ENCODE data around the gene FAM20A. TPM values are rescaled to one million over a fixed set of nuclear protein-coding genes. Genes with fewer than 3 reads are reported as not detected.

The FAM20A gene
- total RNA-seq, 1 experiment from 2014 or later: not detected

- H3K9me3 ChIP-seq (ENCODE audit: control insufficient read depth in 1 of 2, insufficient read depth in 1 of 2, low read depth in 1 of 2, low read length in 2 of 2): no peaks in the 10 kb centered on the region
- no peak overlapping the region for H3K27ac ChIP-seq (ENCODE audit: low read depth, low read length)
- ChIA-PET CTCF (no interaction called here), RAD21 (ENCODE audit: low non-redundant PET in 1 of 2, low total read pairs in 2 of 2, uncharacterized antibody in 2 of 2, unreplicated experiment in 2 of 2) (no interaction called here), POLR2A (no interaction called here)
- H3K36me3 ChIP-seq (ENCODE audit: control insufficient read depth in 1 of 2, insufficient read depth in 2 of 2, low read length in 2 of 2): no peaks in the 10 kb centered on the region
- no peak for ATAC-seq
- TF ChIP-seq CEBPB (IDR thresholded peaks at IDR 0.05; ENCODE audit: low read depth) (no peak), ATF3 (IDR thresholded peaks at IDR 0.05) (no peak), REST (IDR thresholded peaks at IDR 0.05; ENCODE audit: low read depth) (no peak)
- H3K4me3 ChIP-seq (replicated peaks in 1 of 2; ENCODE audit: low read depth in 1 of 2, low read length in 2 of 2): no peak overlapping the region
- H3K79me2 ChIP-seq (ENCODE audit: insufficient read depth, low read length): no peaks in the 10 kb centered on the region
- H3K4me2 ChIP-seq (ENCODE audit: low read length): no peak overlapping the region
- H3K27me3 ChIP-seq (ENCODE audit: insufficient read depth, low read length): no peaks in the 10 kb centered on the region
- BruUV-seq (replicated peaks): no TSS peak
- H3K4me1 ChIP-seq (ENCODE audit: control insufficient read depth in 1 of 2, insufficient read depth in 2 of 2, low read length in 2 of 2): no peaks in the 10 kb centered on the region
- no peaks in the 10 kb centered on the region for H3K9me2 ChIP-seq (ENCODE audit: insufficient read depth)
- no peak for DNase-seq (ENCODE audit: low read depth, low spot score)
- H3K9ac ChIP-seq (ENCODE audit: low read length): no peak overlapping the region
- H2AFZ ChIP-seq (ENCODE audit: low read depth, low read length, poor library complexity, severe bottlenecking): no peak overlapping the region
- no peaks in the 10 kb centered on the region for H4K20me1 ChIP-seq (ENCODE audit: insufficient read depth)
- intact Hi-C loops (cut with micrococcal nuclease): no loop called here
Observed at GRCh38 chr17:68556551-68556950, 44.6 kb downstream of the FAM20A start.

GRCh38 chr17:68544111-68544915 lies 56.9 kb downstream of the FAM20A start:
- no peak overlapping the region for H3K4me3 ChIP-seq (replicated peaks in 1 of 2; ENCODE audit: low read depth in 1 of 2, low read length in 2 of 2)
- H3K4me1 ChIP-seq (ENCODE audit: control insufficient read depth in 1 of 2, insufficient read depth in 2 of 2, low read length in 2 of 2): no peaks in the 10 kb centered on the region
- DNase-seq (ENCODE audit: low read depth, low spot score) (no peak), ATAC-seq (no peak)
- no peaks in the 10 kb centered on the region for H4K20me1 ChIP-seq (ENCODE audit: insufficient read depth)
- H3K27me3 ChIP-seq (ENCODE audit: insufficient read depth, low read length): no peaks in the 10 kb centered on the region
- no TSS peak for BruUV-seq (replicated peaks)
- POLR2A ChIA-PET: no interaction called here
- no peaks in the 10 kb centered on the region for H3K9me3 ChIP-seq (ENCODE audit: control insufficient read depth in 1 of 2, insufficient read depth in 1 of 2, low read depth in 1 of 2, low read length in 2 of 2)
- H2AFZ ChIP-seq (ENCODE audit: low read depth, low read length, poor library complexity, severe bottlenecking): no peak overlapping the region
- CTCF ChIA-PET: no interaction called here
- no peaks in the 10 kb centered on the region for H3K79me2 ChIP-seq (ENCODE audit: insufficient read depth, low read length)
- RAD21 ChIA-PET (ENCODE audit: low non-redundant PET in 1 of 2, low total read pairs in 2 of 2, uncharacterized antibody in 2 of 2, unreplicated experiment in 2 of 2): no interaction called here
- no peak overlapping the region for H3K4me2 ChIP-seq (ENCODE audit: low read length)
- H3K9ac ChIP-seq (ENCODE audit: low read length): no peak overlapping the region
- no peak overlapping the region for H3K27ac ChIP-seq (ENCODE audit: low read depth, low read length)
- intact Hi-C loops (cut with micrococcal nuclease): no loop called here
- no peaks in the 10 kb centered on the region for H3K9me2 ChIP-seq (ENCODE audit: insufficient read depth)
- peaks cover 0 to 13% of the 10 kb centered on the region in 2 experiments; a peak in 1 of 4 replicates for H3K36me3 ChIP-seq (ENCODE audit: control insufficient read depth in 1 of 2, insufficient read depth in 2 of 2, low read length in 2 of 2)
- no peak for TF ChIP-seq CBX3 (IDR thresholded peaks at IDR 0.05; ENCODE audit: low read depth)
- TF ChIP-seq SIN3A (IDR thresholded peaks at IDR 0.05; ENCODE audit: low read depth): no peak
- no peak for TF ChIP-seq MAX (IDR thresholded peaks at IDR 0.05)
- no peak for TF ChIP-seq YY1 (IDR thresholded peaks at IDR 0.05; ENCODE audit: extremely low read depth, insufficient replicate concordance, low read depth, low read length)
- TF ChIP-seq ZBTB33 (IDR thresholded peaks at IDR 0.05; ENCODE audit: extremely low read depth, insufficient replicate concordance, low read length): no peak
- no peak for TF ChIP-seq CEBPB (IDR thresholded peaks at IDR 0.05; ENCODE audit: low read depth)

Measured in HCT116 (cell line).